Natural killer cell treated with Interleukin-12 subunit alpha and Interleukin-12 subunit beta and Interleukin-15 and Interleukin-18, amount 100 ng/mL, for 72 hours (primary cell): ENCODE measurements around the gene NRCAM. TPM values are rescaled to one million over a fixed set of nuclear protein-coding genes. Genes with fewer than 3 reads are reported as not detected.

ENCODE experiments used
- ATAC-seq, 2 donors: fragments of 150-1000 bp; cut with Tn5 transposase in 1 of 2; sonication (Bioruptor Pico), chemical (Tn5 transposase) in 1 of 2; 2 replicates each; pipeline ENCODE4 v1.10.0; 2021
- DNase-seq: peaks from one replicate; pipeline ENCODE4 v3.0.0; 2022; ENCODE audit warnings: low spot score
- H3K27ac Mint-ChIP-seq, 2 donors: 1 replicate in 1 of 2; 2 replicates in 1 of 2; pipeline ENCODE4 v1.8.0; 2022; ENCODE audit warnings: mixed read lengths in 2 of 2, mild to moderate bottlenecking in 1 of 2, moderate library complexity in 1 of 2
- H3K27me3 Mint-ChIP-seq, 2 donors: 1 replicate in 1 of 2; 2 replicates in 1 of 2; pipeline ENCODE4 v1.8.0; 2022; ENCODE audit warnings: mixed read lengths in 2 of 2
- H3K36me3 Mint-ChIP-seq: one replicate; pipeline ENCODE4 v1.8.0; 2022; ENCODE audit warnings: mixed read lengths
- H3K4me1 Mint-ChIP-seq, 2 donors: 1 replicate in 1 of 2; 2 replicates in 1 of 2; pipeline ENCODE4 v1.8.0; 2022; ENCODE audit warnings: low read depth in 2 of 2, mixed read lengths in 2 of 2, mild to moderate bottlenecking in 1 of 2
- H3K4me3 Mint-ChIP-seq: one replicate; pipeline ENCODE4 v1.8.0; 2022; ENCODE audit warnings: mixed read lengths
- H3K9me3 Mint-ChIP-seq: 2 replicates; pipeline ENCODE4 v1.8.0; 2022; ENCODE audit warnings: mixed read lengths
- total RNA-seq, 2 donors: library from RNA; stranded (reverse); gene quantifications; one replicate each; pipeline ENCODE4 v1.2.3, GENCODE V29; 2022

NRCAM gene
- total RNA-seq, 2 donors from 2014 or later: not detected

DNA sequence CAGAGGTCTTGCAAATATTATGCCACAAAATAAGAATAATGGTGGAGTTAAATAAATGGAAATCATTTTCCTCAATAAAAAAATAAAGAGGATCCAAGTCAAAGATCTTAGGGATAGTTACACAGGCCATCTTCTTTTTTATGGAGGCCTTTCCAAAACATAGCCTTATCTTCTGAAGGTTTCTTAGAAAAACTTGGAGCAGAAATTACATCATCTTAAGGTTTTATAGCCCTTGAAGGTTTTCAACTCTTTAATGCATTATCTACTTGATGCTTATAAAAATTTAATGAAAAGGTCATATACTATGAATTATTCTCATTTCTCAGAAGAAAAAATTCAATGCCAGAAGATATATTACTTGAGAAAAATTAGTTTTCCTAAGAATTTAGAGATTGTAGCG is 231.8 kb downstream of the NRCAM start:
- Mint-ChIP-seq H3K4me3 (no peak overlapping the region), H3K36me3 (no peaks in the 10 kb centered on the region), H3K9me3 (peaks cover 3% of the 10 kb centered on the region), H3K4me1 (no peaks in the 10 kb centered on the region), H3K27ac (no peak overlapping the region), H3K27me3 (peaks cover 4 to 10% of the 10 kb centered on the region in 2 donors)
- no peak for DNase-seq
- ATAC-seq: no peak

DNA sequence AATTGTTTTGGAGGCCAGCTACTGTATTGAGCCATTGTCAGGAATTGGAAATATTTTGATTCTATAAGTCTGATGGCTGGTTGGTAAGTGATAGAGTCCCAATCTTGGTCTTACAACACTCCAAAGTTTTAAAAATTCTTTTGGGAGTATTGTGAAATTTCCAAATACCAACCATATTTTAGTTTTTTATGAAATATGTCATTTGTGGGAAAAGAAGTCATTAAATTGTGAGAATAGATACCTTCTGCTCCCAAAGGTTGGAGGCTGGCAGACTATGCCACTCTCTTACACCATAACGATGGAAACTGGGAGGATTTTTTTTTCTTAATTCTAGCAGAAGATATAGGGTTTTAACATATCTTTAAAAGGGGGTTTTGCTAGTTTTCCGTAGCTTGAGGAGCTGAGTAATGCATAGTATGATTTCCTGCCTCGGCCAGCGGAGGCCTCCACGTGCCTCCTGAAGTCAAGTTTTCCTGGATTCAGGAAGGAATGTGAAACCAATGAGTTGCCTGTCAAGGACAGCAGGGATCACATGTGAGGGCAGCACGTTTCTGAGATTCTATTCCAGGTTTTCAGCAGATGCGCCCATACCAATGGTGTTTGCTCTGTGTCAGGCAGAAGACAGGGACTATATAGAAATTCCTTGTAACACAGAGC is 233.9 kb downstream of the NRCAM start:
- Mint-ChIP-seq H3K36me3 (peaks cover 4% of the 10 kb centered on the region), H3K27ac (no peak overlapping the region), H3K27me3 (peaks cover 8 to 15% of the 10 kb centered on the region in 2 donors), H3K4me1 (no peaks in the 10 kb centered on the region), H3K9me3 (peaks cover 8% of the 10 kb centered on the region), H3K4me3 (no peak overlapping the region)
- ATAC-seq: no peak
- DNase-seq: no peak

DNA sequence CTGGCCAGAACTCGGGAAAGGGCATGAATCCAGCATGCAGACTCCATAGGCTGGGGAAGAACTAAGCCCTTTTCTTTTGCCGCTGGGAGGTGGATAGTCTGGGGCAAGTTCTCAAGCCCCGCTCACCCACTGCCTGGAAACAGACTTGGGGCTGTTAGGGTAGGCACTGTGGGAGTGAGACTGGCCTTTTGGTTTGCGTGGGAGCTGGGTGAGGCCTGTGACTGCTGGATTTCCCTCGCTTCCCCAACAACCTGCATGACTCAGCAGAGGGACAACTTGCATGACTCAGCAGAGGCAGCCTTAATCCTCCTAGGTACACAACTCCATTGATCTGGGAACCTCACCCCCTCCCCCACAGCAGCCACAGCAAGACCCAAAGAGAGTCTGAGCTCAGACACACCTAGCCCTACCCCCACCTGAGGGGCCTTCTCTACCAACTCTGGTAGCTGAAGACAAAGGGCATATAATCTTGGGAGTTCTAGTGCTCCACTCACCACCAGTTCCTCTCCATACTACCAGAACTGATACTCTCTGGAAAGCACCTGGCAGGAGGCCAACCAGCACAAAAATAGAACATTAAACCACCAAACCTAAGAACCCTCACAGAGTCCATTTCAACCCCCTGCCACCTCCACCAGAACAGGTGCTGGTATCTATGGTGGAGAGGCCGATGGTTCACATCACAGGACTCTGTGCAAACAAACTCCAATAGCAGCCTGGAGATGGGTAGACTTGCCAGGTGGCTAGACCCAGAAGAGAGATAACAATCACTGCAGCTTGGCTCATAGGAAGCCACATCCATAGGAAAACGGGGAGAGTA is 244.6 kb downstream of the NRCAM start:
- Mint-ChIP-seq H3K9me3 (peaks cover 4% of the 10 kb centered on the region), H3K4me1 (no peaks in the 10 kb centered on the region), H3K27ac (no peak overlapping the region), H3K36me3 (no peaks in the 10 kb centered on the region), H3K27me3 (peaks cover 3 to 4% of the 10 kb centered on the region in 2 donors), H3K4me3 (no peak overlapping the region)
- DNase-seq: no peak
- ATAC-seq: no peak

DNA sequence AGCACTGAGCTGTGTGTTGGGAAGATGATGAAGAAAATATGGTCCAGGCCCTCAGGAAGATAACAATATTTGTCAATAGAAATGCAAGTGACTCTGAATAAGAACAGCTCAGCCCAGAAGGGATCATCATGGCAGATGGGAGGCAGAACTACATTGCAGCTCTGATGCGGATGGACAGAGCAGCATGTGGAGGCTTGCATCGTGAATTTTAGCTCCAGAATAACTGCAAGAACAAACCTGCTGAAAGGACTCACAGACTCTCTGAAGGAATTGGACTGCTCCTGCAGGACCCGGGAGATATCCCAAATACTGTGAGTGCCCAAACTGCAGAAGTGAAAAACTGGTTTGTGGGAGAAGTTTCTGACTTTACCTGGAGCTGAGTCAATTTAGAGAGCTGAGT is 245.4 kb downstream of the NRCAM start:
- no peak overlapping the region for H3K4me3 Mint-ChIP-seq
- no peaks in the 10 kb centered on the region for H3K4me1 Mint-ChIP-seq
- H3K27me3 Mint-ChIP-seq: no peaks in the 10 kb centered on the region
- no peaks in the 10 kb centered on the region for H3K36me3 Mint-ChIP-seq
- no peak for ATAC-seq
- H3K9me3 Mint-ChIP-seq: peaks cover 4% of the 10 kb centered on the region
- DNase-seq: no peak
- no peak overlapping the region for H3K27ac Mint-ChIP-seq

DNA sequence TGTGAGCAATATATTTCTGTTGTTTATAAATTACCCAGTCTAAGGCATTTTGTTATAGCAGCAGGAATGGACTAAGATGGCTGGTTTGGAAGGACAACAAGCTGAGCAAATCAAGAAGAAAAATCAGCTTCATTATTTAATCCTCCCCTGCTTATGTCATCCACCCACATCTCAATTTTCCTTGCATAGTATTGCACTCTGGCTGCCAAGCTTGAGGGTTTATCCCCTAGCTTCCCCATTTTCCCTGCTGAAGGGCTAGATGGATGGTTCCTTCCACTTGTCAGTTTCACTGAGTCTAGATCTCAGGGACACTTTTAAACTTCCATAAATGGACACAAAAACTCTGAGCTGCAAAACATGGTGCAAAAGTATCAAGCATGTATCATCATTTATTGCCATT is 250.9 kb downstream of the NRCAM start:
- no peak for DNase-seq
- Mint-ChIP-seq H3K27ac (no peak overlapping the region), H3K4me3 (no peak overlapping the region)

DNA sequence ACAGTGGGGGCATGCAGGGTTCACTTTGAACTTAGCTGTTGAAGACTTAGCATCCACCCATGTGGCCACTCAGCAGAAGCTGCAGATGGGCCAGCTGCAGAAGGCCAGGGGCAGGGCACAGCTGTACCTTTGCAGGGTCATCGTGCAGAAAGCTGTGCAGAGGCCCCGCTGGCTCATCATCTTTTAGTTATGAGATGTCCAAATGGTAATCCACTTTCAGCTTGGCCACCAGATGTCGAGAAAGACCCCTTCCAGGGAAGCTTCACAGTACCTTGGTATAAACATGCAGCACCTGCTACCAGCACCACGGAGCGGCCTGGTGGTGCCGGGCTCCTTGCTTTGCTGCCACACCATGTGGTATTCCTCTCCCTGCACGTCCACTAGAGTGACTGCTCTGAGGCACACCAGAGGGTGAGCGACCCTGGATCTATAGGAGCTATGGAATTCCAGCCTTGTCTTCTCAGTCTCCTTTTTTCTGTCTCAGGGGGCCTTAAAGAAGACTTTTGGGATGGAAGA is 251.9 kb downstream of the NRCAM start:
- DNase-seq: no peak
- H3K27me3 Mint-ChIP-seq: peaks cover 0 to 3% of the 10 kb centered on the region in 2 donors
- no peaks in the 10 kb centered on the region for H3K9me3 Mint-ChIP-seq
- no peak overlapping the region for H3K4me3 Mint-ChIP-seq
- no peaks in the 10 kb centered on the region for H3K36me3 Mint-ChIP-seq
- H3K27ac Mint-ChIP-seq: no peak overlapping the region
- no peaks in the 10 kb centered on the region for H3K4me1 Mint-ChIP-seq
- peak in 1 of 2 donors; percentile 32 for ATAC-seq

More for the DNA sequence above, 250.9 kb downstream of the NRCAM start:
- Mint-ChIP-seq H3K36me3 (no peaks in the 10 kb centered on the region), H3K27me3 (peaks cover 0 to 3% of the 10 kb centered on the region in 2 donors), H3K9me3 (no peaks in the 10 kb centered on the region), H3K4me1 (no peaks in the 10 kb centered on the region)
- no peak for ATAC-seq

DNA sequence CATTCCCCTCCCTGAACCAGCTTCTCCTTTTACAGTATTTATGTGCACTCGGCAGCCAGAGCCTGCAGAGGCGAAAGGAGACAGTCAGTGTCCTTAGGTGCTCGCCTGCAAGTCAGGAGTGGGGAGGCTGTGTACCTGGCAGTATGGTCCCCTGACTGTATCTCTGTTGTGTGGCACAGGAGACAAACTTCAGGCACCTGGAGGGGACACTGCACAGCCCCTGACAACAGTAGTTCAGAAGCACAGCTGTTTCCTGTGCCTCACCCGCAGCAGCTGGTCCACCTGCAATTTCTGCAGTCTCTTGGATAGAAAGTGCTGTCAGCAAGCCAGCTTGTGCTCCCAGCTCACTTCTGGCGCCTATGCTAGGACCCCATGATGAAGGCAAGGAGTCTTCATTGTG is 252.7 kb downstream of the NRCAM start:
- no peak overlapping the region for H3K4me3 Mint-ChIP-seq
- ATAC-seq (no peak), DNase-seq (no peak)
- no peaks in the 10 kb centered on the region for H3K4me1 Mint-ChIP-seq
- H3K27me3 Mint-ChIP-seq: peaks cover 0 to 3% of the 10 kb centered on the region in 2 donors
- H3K36me3 Mint-ChIP-seq: no peaks in the 10 kb centered on the region
- no peaks in the 10 kb centered on the region for H3K9me3 Mint-ChIP-seq
- no peak overlapping the region for H3K27ac Mint-ChIP-seq

DNA sequence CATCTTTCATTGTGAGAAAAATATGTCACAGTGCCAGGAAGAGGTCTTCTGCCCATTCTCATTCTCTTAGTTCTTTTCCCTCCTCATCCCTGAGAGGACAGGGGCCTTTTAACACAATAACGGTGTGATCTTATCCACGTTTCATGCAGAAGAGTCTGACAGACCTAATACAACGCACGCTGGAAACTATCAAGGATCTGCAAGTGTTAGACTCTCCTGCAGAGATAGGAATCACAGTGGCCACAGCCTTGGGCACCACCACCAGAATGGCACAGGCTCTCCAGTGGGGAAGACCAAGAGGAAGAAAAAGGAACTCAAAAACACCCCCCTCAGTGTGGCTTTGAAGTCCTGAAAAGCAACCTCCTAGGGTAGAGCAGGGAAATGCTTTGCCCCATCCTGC is 253.5 kb downstream of the NRCAM start:
- ATAC-seq (no peak), DNase-seq (no peak)
- H3K27me3 Mint-ChIP-seq: peaks cover 0 to 3% of the 10 kb centered on the region in 2 donors
- no peaks in the 10 kb centered on the region for H3K4me1 Mint-ChIP-seq
- no peak overlapping the region for H3K4me3 Mint-ChIP-seq
- H3K27ac Mint-ChIP-seq: no peak overlapping the region
- H3K36me3 Mint-ChIP-seq: no peaks in the 10 kb centered on the region
- H3K9me3 Mint-ChIP-seq: no peaks in the 10 kb centered on the region

DNA sequence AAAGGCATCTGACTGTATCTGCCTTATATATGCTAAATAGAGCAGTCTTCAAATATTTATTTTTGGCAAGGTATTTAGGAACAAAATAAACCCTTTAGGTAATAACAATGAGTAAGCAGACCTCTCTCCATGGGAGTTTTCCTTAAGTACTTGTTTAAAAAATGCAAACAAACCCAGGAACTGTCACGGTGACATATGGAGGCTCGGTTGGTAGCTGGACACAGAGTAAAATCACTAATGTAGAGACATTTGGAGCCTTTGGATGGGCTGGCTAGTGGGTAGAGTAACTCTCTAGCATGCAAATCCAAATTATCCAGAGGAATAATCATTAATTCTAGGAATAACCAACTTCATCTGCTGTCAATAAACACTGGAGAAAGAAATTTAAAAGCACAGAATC is 254.5 kb downstream of the NRCAM start:
- no peak overlapping the region for H3K27ac Mint-ChIP-seq
- H3K36me3 Mint-ChIP-seq: no peaks in the 10 kb centered on the region
- peaks cover 3% of the 10 kb centered on the region in 2 donors for H3K27me3 Mint-ChIP-seq
- no peaks in the 10 kb centered on the region for H3K9me3 Mint-ChIP-seq
- ATAC-seq (no peak), DNase-seq (no peak)
- no peak overlapping the region for H3K4me3 Mint-ChIP-seq
- no peaks in the 10 kb centered on the region for H3K4me1 Mint-ChIP-seq

DNA sequence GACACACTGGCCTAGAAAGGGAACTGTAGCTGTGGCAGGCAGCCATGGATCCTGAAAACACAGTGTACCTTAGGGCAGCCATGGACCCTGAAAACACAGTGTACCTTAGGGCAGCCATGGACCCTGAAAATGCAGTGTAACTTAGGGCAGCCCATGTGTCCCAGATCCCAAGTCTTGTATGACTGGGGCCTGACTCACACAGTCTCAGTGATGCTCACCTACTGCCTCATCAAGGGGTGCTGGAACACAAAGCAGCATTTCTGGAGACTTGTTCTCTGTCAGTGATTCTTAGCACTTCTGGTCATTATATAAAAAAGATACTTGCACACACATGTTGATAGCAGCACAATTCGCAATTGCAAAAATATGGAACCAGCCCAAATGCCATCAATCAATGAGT is 255.9 kb downstream of the NRCAM start:
- Mint-ChIP-seq H3K27ac (no peak overlapping the region), H3K36me3 (no peaks in the 10 kb centered on the region), H3K27me3 (peaks cover 3 to 13% of the 10 kb centered on the region in 2 donors), H3K4me1 (no peaks in the 10 kb centered on the region), H3K9me3 (no peaks in the 10 kb centered on the region), H3K4me3 (no peak overlapping the region)
- no peak for ATAC-seq
- no peak for DNase-seq

DNA sequence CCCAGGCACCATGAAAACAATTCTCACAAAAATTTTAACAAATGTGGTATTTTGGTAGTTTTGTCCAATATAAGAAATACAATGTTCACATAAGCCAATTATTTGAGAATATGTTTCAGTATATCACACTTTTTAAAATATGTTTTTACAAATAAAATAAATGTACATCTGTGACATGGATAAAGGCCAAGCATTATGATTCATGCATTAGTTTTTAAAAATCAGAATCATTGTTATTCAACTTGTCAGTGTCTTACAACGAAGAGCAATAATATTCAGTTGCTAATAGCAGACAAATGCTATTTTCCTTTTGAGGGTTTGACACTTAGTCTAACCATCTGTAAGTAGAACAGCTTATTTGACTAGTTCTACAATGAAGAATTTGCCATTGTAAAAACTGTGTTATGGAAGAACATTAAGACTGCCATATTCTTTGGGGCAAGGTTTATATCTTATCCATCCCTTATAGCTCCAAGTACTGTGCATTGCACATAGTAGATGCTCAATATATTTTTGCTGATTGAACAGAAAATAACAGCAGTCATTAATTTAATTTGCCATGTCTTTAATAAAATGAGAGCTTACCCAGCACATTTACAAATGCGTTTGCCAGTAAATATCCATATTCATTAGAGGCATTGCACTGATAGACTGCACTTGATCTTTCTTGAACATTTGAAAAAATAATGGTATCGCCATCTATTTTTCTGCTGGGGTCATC is 258.7 kb downstream of the NRCAM start:
- DNase-seq: no peak
- no peak overlapping the region for H3K27ac Mint-ChIP-seq
- H3K4me3 Mint-ChIP-seq: no peak overlapping the region
- no peaks in the 10 kb centered on the region for H3K4me1 Mint-ChIP-seq
- H3K27me3 Mint-ChIP-seq: peaks cover 5 to 13% of the 10 kb centered on the region in 2 donors
- no peaks in the 10 kb centered on the region for H3K9me3 Mint-ChIP-seq
- no peak for ATAC-seq
- no peaks in the 10 kb centered on the region for H3K36me3 Mint-ChIP-seq

DNA sequence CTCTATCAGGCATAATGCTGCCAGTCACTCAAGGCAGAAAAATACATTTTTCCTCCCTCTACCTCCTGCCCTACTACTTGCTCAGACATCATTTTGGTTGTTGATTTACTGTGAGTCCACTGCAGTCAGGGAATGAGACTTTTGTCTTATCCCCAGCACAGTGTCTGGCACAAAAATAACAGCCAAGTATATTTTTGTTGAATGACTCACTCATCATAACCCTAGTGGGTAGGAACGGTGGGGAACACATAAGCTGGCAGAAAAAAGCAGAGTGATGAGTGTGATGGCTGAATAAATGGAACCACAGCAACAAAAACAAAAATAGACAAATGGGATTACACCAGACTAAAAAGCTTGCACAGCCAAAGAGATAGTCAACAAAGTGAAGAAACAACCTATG is 260.2 kb downstream of the NRCAM start:
- Mint-ChIP-seq H3K36me3 (no peaks in the 10 kb centered on the region), H3K4me3 (no peak overlapping the region), H3K9me3 (no peaks in the 10 kb centered on the region), H3K27ac (no peak overlapping the region), H3K4me1 (no peaks in the 10 kb centered on the region), H3K27me3 (peaks cover 5 to 13% of the 10 kb centered on the region in 2 donors)
- ATAC-seq (no peak), DNase-seq (no peak)

DNA sequence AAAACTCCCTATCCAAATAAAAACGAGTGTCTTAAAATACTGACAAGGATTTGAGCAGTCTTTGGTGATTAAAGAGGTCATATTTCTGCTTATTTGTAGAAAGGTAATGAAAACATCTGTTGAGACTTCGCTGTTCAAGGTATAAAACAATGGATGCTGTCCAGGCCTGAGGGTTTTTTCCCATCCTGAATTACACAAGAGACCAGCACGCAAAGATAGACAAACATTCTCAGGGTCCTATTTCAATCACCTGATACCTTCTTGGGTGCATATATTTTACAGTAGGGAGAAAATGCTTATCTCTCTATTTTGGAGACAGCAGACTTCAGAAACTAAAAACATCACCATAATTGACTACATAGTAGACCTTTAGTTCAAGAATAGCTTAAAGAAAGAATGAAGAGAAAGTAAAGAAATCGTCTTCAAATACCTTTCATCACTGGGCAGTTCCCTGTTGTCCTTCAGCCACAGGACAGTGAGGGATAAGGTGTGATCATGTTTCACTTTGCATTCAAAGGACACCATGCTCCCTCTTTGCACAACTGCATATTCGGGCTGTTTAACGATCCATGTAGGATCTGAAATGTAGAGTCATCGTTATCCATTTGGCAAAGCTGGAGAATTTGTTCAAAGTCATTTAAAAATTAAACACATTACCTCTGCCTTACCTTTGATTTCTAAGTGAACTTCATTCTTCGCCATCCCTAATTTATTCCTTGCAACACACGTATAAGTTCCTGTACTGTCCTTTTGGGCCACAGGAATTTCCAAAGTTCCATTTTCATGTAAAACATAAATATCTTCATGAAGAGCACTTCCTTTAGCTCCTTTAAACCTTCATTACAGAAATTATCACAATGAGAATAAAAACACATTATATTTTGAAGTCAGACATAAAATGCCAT is 262.4 kb downstream of the NRCAM start:
- no peaks in the 10 kb centered on the region for H3K4me1 Mint-ChIP-seq
- H3K27ac Mint-ChIP-seq: no peak overlapping the region
- H3K36me3 Mint-ChIP-seq: no peaks in the 10 kb centered on the region
- H3K27me3 Mint-ChIP-seq: peaks cover 2 to 23% of the 10 kb centered on the region in 2 donors
- H3K9me3 Mint-ChIP-seq: no peaks in the 10 kb centered on the region
- no peak for ATAC-seq
- DNase-seq: no peak
- no peak overlapping the region for H3K4me3 Mint-ChIP-seq
